ENCODE data around the gene TENM3.

DNA sequence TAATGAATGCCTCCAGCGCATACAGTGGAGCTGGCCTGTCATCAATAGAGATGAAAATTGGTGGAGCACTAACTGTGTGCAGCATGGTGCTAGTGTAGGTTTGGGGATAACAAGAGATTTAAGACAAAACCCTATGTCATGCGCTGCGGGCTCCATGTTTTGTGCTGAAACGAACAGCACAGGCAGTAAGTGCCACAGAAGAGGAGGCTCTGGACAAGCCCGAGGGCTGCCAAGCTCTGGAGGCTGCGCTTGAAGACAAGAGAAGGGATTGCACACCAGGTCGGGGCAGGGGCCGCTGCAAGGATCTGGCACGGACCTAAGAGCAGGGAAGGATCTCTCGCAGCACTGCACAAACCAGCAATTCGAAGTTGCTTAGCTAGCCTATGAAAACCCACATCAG lies 35.5 kb downstream of the TENM3 start:
- TF ChIP-seq SP2 (tag by site-specific recombination; IDR thresholded peaks at IDR 0.05) (no peak), CTCF (tag by site-specific recombination; IDR thresholded peaks at IDR 0.05) (no peak), PRDM6 (tag by site-specific recombination; IDR thresholded peaks at IDR 0.05) (no peak), ZNF366 (tag by site-specific recombination; conservative IDR thresholded peaks at IDR 0.05) (no peak), ZNF274 (IDR thresholded peaks at IDR 0.05; ENCODE audit: low read length) (no peak), ZNF274 (tag by site-specific recombination; IDR thresholded peaks at IDR 0.05; ENCODE audit: borderline replicate concordance) (no peak), ZNF221 (tag by site-specific recombination; IDR thresholded peaks at IDR 0.05; ENCODE audit: borderline replicate concordance) (no peak), YY1 (tag by site-specific recombination; IDR thresholded peaks at IDR 0.05) (no peak), KLF1 (tag by site-specific recombination; IDR thresholded peaks at IDR 0.05) (no peak)
